Fibroblast of lung (primary cell): ENCODE data around the gene LGALS4.
"Not testable (repeated sequence)": the region's sequence is repeated elsewhere in the genome, so short reads cannot be mapped to it uniquely, and the experiment has no call there.

ENCODE experiments used
- EZH2 ChIP-seq: IDR thresholded peaks from 2 replicates; pipeline ENCODE4 v1.5.1; 2012; ENCODE audit warnings: low read length, control low read depth, mild to moderate bottlenecking; ENCODE audit errors: missing control alignments
- TF ChIP-seq, protein P1 (sequence below), 2 donors: IDR thresholded peaks in 1 of 2; conservative IDR thresholded peaks in 1 of 2; 1 replicate in 1 of 2; 2 replicates in 1 of 2; pipeline ENCODE4 v1.5.1; 2011 to 2012; ENCODE audit warnings: low read length in 2 of 2, control low read depth in 1 of 2, inconsistent platforms in 1 of 2, low read depth in 1 of 2, mild to moderate bottlenecking in 1 of 2

DNA sequence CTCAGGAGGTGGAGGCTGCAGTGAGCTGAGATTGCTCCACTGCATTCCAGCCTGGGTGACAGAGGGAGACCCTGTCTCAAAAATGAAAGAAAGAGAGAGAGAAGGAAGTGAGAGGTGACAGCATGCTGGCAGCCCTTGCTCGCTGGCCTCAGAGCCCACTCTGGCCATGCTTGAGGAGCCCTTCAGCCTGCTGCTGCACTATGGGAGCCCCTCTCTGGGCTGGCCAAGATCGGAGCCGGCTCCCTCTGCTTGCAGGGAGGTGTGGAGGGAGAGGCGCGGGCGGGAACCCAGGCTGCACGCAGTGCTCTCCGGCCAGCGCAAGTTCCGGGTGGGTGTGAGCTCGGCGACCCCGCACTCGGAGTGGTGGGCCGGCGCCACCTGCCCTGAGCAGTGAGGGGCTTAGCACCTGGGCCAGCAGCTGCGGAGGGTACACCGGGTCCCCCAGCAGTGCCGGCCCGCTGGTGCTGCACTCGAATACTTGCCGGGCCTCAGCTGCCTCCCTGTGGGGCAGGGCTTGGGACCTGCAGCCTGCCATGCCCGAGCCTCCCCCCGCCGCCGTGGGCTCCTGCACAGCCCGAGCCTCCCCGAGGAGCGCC is 8.6 kb upstream of the LGALS4 start:
- TF ChIP-seq, protein P1, sequence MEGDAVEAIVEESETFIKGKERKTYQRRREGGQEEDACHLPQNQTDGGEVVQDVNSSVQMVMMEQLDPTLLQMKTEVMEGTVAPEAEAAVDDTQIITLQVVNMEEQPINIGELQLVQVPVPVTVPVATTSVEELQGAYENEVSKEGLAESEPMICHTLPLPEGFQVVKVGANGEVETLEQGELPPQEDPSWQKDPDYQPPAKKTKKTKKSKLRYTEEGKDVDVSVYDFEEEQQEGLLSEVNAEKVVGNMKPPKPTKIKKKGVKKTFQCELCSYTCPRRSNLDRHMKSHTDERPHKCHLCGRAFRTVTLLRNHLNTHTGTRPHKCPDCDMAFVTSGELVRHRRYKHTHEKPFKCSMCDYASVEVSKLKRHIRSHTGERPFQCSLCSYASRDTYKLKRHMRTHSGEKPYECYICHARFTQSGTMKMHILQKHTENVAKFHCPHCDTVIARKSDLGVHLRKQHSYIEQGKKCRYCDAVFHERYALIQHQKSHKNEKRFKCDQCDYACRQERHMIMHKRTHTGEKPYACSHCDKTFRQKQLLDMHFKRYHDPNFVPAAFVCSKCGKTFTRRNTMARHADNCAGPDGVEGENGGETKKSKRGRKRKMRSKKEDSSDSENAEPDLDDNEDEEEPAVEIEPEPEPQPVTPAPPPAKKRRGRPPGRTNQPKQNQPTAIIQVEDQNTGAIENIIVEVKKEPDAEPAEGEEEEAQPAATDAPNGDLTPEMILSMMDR (conservative IDR thresholded peaks at IDR 0.05 in 1 of 2, IDR thresholded peaks at IDR 0.05 in 1 of 2; ENCODE audit: low read depth in 1 of 2, low read length in 2 of 2) = not testable (repeated sequence)
- TF ChIP-seq EZH2 = not testable (repeated sequence)
